Ishikawa (cell line): ENCODE results near the gene CSRP1.
A peak's percentile ranks its signal among the peaks of the same experiment; 100 is the strongest.

Experiments used
- CEBPB ChIP-seq: IDR thresholded peaks from 2 replicates; pipeline ENCODE4 v1.6.1; 2012
- CREB1 ChIP-seq: IDR thresholded peaks from 2 replicates; pipeline ENCODE4 v1.6.1; 2012; ENCODE audit warnings: low read depth
- EGR1 ChIP-seq: IDR thresholded peaks from 2 replicates; pipeline ENCODE4 v1.6.1; 2012
- EP300 ChIP-seq: IDR thresholded peaks from 2 replicates; pipeline ENCODE4 v1.6.1; 2012; ENCODE audit warnings: borderline replicate concordance
- FOXM1 ChIP-seq: IDR thresholded peaks from 2 replicates; pipeline ENCODE4 v1.6.1; 2012; ENCODE audit warnings: low read depth, borderline replicate concordance
- NFIC ChIP-seq: IDR thresholded peaks from 2 replicates; pipeline ENCODE4 v1.6.1; 2012
- RAD21 ChIP-seq: IDR thresholded peaks from 2 replicates; pipeline ENCODE4 v1.6.1; 2012; ENCODE audit warnings: low read depth
- TAF1 ChIP-seq: IDR thresholded peaks from 2 replicates; pipeline ENCODE4 v1.6.1; 2012; ENCODE audit warnings: low read depth, mild to moderate bottlenecking
- TCF12 ChIP-seq: IDR thresholded peaks from 2 replicates; pipeline ENCODE4 v1.6.1; 2012; ENCODE audit warnings: low read depth
- TEAD4 ChIP-seq: IDR thresholded peaks from 2 replicates; pipeline ENCODE4 v1.6.1; 2012
- YY1 ChIP-seq: IDR thresholded peaks from 2 replicates; pipeline ENCODE4 v1.6.1; 2012; ENCODE audit warnings: low read depth
- ZBTB7A ChIP-seq: IDR thresholded peaks from 2 replicates; pipeline ENCODE4 v1.6.1; 2012; ENCODE audit warnings: low read depth
- TF ChIP-seq, protein P1 (sequence below): IDR thresholded peaks from 2 replicates; pipeline ENCODE4 v1.6.1; 2012; ENCODE audit warnings: low read depth, mild to moderate bottlenecking
- TF ChIP-seq, protein P2 (sequence below): IDR thresholded peaks from 2 replicates; pipeline ENCODE4 v1.6.1; 2012
- TF ChIP-seq, protein P3 (sequence below): IDR thresholded peaks from 2 replicates; pipeline ENCODE4 v1.6.1; 2012

Gene CSRP1

DNA sequence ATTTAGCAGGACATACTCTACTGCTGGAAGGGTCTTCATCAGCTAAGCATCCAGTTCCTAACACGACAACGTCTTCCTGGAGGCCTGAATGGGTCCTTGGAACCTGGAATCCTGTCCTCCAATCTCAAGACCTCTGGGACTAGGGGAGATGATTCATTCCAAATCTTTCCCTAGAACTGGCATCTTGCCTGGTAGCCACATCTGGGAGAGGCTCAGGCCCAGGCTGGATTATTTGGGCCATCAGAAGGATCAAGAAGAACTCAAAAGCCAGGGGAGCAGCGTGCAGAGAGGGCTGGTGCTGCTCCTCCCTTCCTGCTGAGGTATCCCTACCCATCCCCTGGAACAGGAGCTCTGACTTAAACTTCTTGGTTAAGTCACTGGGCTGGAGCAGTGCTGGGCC, 35.2 kb downstream of the CSRP1 start:
- TF ChIP-seq NFIC (no peak), TCF12 (no peak), EGR1 (no peak), TAF1 (no peak)
- TF ChIP-seq, protein P1, sequence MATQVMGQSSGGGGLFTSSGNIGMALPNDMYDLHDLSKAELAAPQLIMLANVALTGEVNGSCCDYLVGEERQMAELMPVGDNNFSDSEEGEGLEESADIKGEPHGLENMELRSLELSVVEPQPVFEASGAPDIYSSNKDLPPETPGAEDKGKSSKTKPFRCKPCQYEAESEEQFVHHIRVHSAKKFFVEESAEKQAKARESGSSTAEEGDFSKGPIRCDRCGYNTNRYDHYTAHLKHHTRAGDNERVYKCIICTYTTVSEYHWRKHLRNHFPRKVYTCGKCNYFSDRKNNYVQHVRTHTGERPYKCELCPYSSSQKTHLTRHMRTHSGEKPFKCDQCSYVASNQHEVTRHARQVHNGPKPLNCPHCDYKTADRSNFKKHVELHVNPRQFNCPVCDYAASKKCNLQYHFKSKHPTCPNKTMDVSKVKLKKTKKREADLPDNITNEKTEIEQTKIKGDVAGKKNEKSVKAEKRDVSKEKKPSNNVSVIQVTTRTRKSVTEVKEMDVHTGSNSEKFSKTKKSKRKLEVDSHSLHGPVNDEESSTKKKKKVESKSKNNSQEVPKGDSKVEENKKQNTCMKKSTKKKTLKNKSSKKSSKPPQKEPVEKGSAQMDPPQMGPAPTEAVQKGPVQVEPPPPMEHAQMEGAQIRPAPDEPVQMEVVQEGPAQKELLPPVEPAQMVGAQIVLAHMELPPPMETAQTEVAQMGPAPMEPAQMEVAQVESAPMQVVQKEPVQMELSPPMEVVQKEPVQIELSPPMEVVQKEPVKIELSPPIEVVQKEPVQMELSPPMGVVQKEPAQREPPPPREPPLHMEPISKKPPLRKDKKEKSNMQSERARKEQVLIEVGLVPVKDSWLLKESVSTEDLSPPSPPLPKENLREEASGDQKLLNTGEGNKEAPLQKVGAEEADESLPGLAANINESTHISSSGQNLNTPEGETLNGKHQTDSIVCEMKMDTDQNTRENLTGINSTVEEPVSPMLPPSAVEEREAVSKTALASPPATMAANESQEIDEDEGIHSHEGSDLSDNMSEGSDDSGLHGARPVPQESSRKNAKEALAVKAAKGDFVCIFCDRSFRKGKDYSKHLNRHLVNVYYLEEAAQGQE: no peak
- TF ChIP-seq, protein P2, sequence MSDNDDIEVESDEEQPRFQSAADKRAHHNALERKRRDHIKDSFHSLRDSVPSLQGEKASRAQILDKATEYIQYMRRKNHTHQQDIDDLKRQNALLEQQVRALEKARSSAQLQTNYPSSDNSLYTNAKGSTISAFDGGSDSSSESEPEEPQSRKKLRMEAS: no peak

DNA sequence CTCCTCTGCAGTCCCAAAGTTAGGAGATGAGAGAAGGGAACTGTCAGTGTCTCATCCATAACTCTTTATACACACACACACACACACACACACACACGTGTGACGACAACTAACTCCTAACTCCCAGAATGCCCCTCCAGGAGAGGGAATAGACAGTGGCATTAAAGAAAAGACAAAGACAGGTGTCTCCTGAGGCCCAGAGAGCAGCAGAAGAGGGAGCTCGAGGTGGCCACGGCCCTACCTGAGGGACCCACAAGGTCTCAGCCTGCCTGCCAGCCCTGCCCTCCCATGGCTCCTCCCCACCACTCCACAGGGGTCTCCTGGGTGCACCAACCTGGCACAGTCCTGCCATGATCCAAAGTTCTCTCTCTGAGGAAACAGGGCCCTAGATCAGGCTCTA, 36.3 kb downstream of the CSRP1 start:
- TF ChIP-seq EP300: no peak
- TF ChIP-seq, protein P2: no peak
- no peak for TF ChIP-seq CEBPB
- TF ChIP-seq CREB1: no peak
- no peak for TF ChIP-seq TCF12
- TF ChIP-seq, protein P1: no peak

DNA sequence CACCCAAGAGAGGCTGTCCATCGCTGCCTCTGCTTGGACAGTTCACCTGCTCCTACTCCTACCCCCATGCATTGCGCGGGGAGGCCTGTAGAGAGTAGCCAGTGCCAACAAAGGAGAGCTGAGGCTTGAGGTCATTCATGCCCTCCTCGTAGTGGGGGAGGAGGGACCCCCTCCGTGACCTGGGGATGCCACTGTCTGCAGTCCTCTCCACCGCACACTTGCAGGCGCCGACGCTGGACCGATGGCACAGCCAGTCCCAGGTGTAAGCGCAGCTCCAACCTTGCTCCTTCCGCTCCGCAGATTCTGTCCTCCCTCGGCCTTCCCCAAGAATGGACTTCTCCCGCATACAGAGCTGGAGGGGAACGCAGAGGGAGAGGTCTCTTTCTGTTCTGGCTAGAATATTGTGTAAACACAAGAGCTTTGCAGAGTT, 37.3 kb downstream of the CSRP1 start:
- TF ChIP-seq FOXM1 (no peak), TAF1 (no peak), CREB1 (no peak), EGR1 (no peak), YY1 (no peak)
- TF ChIP-seq, protein P2: no peak

DNA sequence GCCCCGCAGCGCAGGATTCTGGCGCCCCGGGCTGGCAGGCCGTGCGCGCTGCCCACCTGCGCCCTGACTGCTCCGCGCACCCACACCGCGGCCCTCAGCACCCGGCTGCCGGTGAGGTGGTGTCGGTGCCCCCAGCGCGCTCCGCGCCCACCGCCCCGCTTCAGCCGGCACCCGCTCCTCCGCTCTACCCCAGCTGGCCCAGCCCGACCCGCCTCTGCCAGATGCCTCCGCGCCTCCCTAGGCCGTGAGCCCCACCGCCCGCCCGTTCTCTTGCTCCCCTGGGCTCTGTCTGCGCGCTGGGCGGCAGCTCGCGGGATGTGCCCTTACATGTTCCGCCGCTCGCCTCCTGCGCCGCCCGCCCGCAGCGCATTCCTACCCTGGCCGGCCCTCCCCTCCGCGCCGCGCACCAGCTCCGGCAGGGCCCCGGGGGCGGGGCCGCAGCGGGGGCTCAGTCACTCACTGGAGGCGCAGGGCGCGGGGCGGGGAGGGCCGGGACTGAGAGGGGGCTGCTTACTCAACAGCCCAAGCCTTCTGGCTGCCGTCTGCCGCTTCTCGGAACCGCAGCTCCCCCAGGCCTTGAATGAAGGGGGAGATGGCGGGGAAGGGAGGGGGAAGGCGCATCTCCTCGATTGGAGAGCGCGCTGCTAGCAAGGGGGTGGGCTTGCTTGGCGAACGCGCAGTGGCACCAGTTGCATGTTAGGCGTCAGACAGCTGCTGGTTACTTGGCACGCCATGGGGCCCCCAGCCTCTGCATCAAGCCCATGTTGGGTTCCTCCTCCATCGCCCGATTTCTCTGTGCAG, 37.9 kb downstream of the CSRP1 start, which contains the start of gene PHLDA3:
PHLDA3 (minus strand) TSS at position 345 of the 801 bp plus-strand sequence. CDS start 402 bp downstream, outside the sequence.
- TF ChIP-seq, protein P3, sequence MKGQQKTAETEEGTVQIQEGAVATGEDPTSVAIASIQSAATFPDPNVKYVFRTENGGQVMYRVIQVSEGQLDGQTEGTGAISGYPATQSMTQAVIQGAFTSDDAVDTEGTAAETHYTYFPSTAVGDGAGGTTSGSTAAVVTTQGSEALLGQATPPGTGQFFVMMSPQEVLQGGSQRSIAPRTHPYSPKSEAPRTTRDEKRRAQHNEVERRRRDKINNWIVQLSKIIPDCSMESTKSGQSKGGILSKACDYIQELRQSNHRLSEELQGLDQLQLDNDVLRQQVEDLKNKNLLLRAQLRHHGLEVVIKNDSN: no peak
- TF ChIP-seq EP300 (0 out of 2 replicates have a peak, but pooled peaks have one; percentile 17), TAF1 (no peak), CREB1 (no peak), TCF12 (no peak; the same call in 1 of the 2 replicates), FOXM1 (no peak), CEBPB (peak; percentile 2; the same call in 1 of the 2 replicates), EGR1 (no peak), YY1 (peak; percentile 43; the same call in 1 of the 2 replicates), NFIC (peak; percentile 3; the same call in 1 of the 2 replicates), TEAD4 (peak; percentile 74), ZBTB7A (peak; percentile 52; the same call in 1 of the 2 replicates), RAD21 (no peak; the same call in 1 of the 2 replicates)
- TF ChIP-seq, protein P2: no peak; the same call in 1 of the 2 replicates
- TF ChIP-seq, protein P1: no peak

DNA sequence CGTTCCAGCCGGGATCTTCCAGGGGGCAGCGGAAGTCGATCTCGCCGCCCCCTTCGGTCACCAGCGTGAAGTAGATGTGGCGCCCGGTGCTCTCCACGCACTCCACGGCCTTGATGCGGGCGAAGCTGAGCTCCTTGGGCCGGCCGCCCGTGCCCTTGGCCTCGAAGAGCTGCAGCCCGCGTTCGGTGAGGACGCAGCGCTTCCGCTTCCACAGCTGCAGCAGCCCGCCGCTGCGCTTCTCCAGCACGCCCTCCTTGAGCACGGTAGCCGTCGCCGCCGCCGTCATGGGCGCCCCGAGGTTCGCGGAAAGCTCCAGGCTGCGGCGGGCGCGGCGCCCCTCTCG, 38.5 kb downstream of the CSRP1 start:
- TF ChIP-seq NFIC (no peak), TEAD4 (no peak), YY1 (no peak), CEBPB (no peak), CREB1 (no peak), ZBTB7A (no peak), EP300 (no peak), FOXM1 (no peak), EGR1 (no peak), TCF12 (no peak), RAD21 (no peak), TAF1 (no peak)
- TF ChIP-seq, protein P2: no peak
- TF ChIP-seq, protein P1: no peak
- TF ChIP-seq, protein P3: no peak
